Stimulated activated CD8-positive, alpha-beta memory T cell treated with anti-CD3 and anti-CD28 coated beads, Interleukin-15, amount 100 ng/mL, for 1 hour (primary cell): ENCODE data around the gene DESI1.
"Not testable (repeated sequence)": the region's sequence is repeated elsewhere in the genome, so short reads cannot be mapped to it uniquely, and the experiment has no call there.

Source experiments
- DNase-seq: peaks from one replicate; pipeline ENCODE4 v3.0.0-alpha.2; 2020; ENCODE audit warnings: low read depth

The DESI1 gene

GRCh38 chr22:41585898-41586297 is 34.9 kb downstream of the DESI1 start:
- DNase-seq: no peak

- DNase-seq: no peak
These were observed 36.0 kb downstream of the DESI1 start for GRCh38 chr22:41584881-41585280.

- DNase-seq: no peak
These were observed 38.1 kb downstream of the DESI1 start for GRCh38 chr22:41582694-41583093.

GRCh38 chr22:41579997-41580355 is 40.9 kb downstream of the DESI1 start:
- no peak for DNase-seq

DNA sequence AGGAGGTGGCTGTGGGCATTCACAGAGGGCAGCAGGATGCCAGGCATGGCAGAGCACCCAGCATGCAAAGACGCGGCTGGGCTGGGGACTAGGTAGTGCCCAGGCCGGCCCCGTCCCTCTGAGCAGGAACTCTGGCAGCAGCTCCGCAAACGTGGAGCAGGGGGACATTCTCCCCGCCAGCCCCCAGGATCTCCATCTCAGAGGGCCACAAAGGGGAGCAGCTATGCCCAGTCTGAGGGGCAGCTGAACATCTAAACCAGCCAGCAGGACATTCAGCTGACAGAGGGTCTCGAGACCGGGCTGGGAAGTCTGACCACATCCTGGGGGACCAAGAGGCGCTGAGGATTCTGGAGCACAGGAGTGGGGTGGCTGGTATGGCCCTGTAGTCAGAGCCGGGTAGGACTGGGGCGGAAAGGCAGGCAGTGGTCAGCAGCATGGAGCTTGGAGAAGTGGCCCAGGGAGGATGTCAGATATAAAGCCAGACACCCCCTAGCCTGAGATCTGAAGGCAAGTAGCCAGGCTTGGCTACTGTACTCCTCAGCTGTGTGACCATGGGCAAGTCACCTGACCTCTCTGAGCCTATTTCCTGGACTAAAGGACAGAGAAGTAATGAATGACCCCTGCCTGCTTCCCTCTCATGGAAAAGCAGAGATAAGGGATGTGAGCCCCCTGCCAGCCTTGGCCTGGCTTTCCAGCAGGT is 41.4 kb downstream of the DESI1 start:
- no peak for DNase-seq

DNA sequence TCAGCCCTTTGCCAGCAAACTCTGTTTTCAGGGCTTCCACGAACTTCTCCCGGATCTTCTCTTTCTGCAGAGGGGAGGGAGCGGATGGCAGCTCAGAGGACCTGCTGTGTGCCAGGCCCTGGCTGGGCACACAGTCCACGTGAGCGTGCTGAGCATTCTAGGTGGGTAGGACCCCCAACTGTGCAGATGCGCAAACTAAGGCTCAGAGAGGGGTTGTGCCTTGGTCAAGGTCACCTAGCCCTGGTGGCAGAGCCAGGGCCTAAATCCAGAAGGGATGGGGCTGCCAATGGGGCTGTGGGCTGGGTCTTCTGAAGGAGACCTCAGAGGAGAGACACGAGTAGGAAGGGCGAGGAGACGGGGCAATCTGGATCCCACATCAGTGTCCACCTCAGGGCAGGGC is 42.0 kb downstream of the DESI1 start:
- DNase-seq: no peak

GRCh38 chr22:41578114-41578513 is 42.7 kb downstream of the DESI1 start:
- no peak for DNase-seq

- DNase-seq: no peak
These were observed 44.0 kb downstream of the DESI1 start for GRCh38 chr22:41576877-41577276.

DNA sequence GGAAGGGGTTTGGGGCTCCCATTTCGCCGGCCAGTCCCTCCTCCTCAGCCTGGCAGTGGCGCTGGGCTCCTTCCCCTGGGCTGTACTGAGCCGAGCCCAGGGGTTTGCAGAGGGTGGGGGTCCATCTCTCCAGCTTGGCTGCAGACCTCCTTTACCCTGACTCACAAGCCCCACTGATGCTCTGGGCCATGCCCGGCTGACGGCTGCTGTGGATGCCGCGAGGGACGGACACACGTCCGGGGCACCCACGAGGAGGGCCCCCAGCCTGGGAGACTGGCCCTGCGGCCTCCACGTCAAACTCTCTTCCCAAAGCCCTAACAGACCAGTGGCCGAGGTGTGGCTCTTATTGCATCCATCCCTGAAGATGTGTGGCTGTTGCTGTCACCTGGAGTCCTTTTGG is 45.3 kb downstream of the DESI1 start:
- DNase-seq: no peak

GRCh38 chr22:41574847-41575381 is 45.9 kb downstream of the DESI1 start:
- no peak for DNase-seq

DNA sequence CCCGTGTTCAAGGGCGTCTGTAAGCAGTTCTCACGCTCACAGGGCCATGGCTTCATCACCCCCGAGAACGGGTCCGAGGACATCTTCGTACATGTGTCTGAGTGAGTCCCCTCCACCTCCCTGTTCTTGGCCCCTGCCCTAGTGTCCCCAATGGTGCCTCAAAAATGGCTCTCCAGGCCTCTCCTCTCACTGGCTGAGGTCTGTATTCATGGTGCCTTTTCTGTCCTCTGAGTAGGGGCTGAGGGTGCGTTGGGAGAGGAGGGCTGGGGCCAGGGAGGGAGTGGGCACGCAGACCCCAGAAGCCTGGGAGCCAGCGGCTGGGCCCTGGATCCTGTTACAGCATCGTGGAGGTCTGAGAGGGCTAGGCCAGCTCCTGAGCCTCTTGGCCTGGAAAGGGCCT is 47.2 kb downstream of the DESI1 start:
- DNase-seq: no peak

DNA sequence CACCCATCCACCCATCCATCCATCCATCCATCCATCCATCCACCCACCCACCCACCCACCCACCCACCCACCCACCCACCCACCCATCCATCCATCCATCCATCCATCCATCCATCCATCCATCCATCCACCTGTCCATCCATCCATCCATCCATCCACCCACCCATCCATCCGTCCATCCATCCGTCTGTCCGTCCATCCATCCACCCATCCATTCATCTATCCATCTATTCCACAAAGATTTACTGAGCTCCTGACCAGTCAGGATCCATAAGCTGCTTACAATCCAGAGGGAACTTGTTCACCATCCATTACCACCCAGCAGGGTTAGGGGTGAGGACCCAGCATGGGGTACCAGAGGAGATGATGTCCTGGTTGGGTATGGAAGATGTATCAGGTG is 48.5 kb downstream of the DESI1 start:
- DNase-seq: not testable (repeated sequence)

DNA sequence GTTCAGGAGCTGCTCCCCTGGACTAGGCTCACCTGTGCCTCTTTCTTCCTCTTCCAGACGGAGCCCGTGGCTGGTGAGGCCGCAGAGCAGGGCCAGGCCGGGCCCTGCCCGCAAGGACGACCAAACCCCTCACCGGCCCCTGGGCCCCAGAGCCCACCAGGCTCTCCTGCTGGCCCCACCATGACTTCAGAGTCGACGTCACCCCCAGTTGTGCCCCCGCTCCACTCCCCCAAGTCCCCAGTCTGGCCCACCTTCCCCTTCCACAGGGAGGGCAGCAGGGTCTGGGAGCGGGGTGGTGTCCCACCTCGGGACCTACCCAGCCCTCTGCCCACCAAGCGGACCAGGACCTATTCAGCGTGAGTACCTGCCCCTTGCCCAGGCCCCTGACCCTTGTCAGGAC is 49.1 kb downstream of the DESI1 start:
- no peak for DNase-seq

DNA sequence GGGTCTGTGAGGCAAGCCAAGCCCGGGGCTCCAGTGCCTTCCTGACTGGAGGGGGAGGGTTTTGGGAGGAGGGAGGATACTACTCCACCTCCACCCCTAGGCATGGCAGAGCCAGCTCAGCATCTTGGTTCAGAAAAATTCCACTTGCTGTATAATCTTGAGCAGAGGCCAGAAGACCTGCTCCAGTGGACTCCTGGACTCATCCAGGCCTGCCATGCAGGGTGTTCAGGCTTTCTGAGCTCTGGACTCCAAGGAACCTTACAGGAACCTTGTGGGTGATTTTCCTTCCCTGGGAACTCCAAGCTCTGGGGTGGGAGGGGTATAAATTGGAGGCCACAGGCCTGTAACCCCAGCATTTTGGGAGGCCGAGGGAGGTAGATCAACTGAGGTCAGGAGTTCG is 50.6 kb downstream of the DESI1 start:
- no peak for DNase-seq

GRCh38 chr22:41568811-41569210 is 52.0 kb downstream of the DESI1 start:
- no peak for DNase-seq

GRCh38 chr22:41567512-41567768 is 53.4 kb downstream of the DESI1 start:
- no peak for DNase-seq

GRCh38 chr22:41565403-41566054 is 55.3 kb downstream of the DESI1 start:
- no peak for DNase-seq

DNA sequence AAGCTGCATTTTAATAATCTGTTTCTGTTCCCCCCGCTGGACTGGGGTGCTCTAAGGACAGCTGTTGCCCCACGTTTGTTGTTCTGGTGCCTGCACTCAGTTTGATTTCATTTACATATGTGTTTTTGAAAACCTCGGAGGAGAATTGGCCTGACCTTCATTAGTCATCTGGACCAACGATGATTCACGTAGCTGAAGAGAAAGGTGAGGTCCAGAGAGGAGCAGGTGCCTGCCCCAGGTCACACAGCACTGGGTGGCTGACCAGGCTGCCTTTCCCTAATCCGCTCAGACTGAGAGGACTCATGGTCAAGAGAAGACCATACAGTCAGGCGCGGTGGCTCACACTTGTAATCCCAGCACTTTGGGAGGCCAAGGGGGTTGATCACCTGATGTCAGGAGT is 56.3 kb downstream of the DESI1 start:
- DNase-seq: no peak

DNA sequence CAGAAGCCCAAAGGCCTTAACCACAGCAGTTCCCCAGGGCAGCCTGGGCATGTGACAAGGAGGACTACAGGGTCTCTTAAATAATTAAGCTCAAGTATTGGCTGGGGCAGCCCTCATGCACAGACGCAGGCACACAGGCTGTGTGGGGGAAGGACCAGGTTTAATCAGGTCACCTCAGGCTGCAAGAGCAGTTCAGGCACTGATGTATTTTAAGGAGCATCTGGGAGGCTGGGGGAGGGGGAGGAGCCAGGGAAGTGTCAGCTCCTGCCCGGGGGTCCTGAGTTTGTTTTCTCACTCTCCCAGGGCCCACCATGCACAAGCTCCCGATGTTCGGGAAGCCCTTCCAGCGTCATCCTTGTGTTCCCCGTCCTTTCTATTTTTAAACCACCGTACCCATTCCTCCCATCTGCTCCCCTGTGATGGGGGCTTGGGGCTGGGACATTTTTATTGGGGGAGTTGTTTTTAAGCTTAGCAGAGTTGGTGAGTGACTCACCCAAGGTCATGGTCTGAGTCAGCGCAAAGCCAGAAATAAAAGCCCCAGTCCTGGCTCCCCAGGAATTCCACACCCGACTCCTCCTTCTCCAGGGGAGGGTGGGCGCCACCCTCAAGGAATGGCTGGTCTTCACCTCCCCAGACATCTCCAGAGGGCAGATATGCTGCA is 57.7 kb downstream of the DESI1 start:
- no peak for DNase-seq

GRCh38 chr22:41562461-41562860 is 58.4 kb downstream of the DESI1 start:
- no peak for DNase-seq

- DNase-seq: no peak
These were observed 59.1 kb downstream of the DESI1 start for GRCh38 chr22:41561788-41562187.

DNA sequence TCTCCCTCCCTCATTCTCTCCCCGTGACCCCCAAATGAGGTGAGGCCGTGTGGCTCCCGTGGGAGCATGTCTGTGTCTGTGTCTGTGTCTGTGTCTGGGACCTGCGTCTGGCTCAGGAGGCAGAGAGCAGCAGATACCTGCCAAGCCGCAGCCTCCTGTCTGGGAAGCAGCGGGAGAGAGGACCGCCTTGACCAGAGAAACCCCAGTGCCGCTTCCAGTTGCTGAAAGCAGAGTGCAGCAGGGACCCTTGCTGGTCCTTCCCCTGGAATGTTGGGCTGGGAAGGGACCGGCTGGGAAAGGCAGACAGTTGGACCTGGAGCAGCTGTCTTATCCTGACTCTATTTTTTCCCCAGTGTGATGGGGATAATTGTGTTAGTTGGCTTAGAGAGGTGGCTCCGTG is 59.5 kb downstream of the DESI1 start:
- no peak for DNase-seq

- DNase-seq: no peak
These were observed 60.8 kb downstream of the DESI1 start for GRCh38 chr22:41560095-41560471.

DNA sequence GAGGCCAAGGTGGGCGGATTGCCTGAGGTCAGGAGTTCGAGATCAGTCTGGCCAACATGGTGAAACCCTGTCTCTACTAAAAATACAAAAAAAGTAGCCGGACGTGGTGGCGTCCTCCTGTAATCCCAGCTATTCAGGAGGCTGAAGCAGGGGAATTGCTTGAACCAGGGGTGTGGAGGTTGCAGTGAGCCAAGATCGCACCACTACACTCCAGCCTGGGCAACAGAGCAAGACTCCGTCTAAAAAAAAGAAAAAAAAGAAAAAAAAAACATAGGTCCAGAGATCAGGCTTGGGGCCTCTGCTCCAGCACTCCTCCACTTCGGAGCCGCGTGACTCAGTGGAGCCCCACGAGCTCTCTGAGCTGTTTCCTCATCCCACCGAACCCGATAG is 62.6 kb downstream of the DESI1 start:
- not testable (repeated sequence) for DNase-seq
